Measurements from ENCODE around the gene PRKACA. TPM values are rescaled to one million over a fixed set of nuclear protein-coding genes. Genes with fewer than 3 reads are reported as not detected.

PRKACA gene
- total and polyA plus RNA-seq, 8 donors, result 25.3 to 42.9 (median 30.3) TPM

DNA sequence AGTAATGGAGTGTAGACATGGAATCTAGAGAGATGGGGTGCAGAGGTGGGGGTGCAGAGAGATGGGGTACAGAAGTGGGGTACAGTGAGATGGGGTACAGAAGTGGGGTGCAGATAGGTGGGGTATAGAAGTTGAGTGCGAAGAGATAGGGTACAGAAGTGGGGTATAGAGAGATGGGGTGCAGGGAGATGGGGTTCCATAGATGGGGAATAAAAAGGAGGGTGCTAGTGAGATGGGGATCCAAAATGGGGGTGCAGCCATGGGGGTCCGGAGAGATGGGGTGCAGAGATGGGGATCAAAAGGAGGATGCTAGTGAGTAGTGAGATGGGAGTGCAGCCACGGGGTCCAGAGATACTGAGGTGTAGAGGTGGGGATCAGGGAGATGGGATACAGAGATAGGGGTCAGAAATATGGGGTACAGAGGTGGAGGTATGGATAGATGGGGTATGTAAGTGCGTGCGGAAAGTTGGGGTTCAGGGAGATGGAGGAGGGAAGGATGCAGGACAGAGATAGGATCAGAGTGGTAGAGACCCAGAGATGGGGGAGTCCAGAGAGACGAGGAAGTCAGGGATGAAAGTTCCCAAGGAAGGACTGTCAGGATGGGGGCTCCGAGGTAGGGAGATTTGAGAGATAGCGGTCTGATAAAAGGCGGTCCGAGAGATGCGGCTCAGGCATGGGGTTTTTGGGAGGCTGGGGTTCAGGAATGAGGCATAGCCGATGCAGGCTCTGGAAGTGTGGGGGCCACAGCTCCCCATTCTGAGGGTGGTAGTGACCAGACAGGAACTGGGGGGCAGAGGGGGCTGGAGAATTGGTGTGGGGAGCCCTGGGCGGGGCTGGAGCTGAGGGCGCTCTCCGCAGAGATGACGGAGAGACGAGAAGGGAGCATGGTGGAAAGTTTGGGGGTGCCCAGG is 59.1 kb downstream of the PRKACA start:
- TF ChIP-seq, protein P1, sequence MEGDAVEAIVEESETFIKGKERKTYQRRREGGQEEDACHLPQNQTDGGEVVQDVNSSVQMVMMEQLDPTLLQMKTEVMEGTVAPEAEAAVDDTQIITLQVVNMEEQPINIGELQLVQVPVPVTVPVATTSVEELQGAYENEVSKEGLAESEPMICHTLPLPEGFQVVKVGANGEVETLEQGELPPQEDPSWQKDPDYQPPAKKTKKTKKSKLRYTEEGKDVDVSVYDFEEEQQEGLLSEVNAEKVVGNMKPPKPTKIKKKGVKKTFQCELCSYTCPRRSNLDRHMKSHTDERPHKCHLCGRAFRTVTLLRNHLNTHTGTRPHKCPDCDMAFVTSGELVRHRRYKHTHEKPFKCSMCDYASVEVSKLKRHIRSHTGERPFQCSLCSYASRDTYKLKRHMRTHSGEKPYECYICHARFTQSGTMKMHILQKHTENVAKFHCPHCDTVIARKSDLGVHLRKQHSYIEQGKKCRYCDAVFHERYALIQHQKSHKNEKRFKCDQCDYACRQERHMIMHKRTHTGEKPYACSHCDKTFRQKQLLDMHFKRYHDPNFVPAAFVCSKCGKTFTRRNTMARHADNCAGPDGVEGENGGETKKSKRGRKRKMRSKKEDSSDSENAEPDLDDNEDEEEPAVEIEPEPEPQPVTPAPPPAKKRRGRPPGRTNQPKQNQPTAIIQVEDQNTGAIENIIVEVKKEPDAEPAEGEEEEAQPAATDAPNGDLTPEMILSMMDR (IDR thresholded peaks at IDR 0.05), result no peak
- WGBS, 2 donors, result 53 to 66% methylated on average over 17 of the region's 17 CpGs
- Histone ChIP-seq H3K9me3 (no peaks in the 10 kb centered on the region), H3K27ac (no peak overlapping the region), H3K4me3 (no peak overlapping the region), H3K36me3 (peaks cover 0 to 6% (median 0%) of the 10 kb centered on the region in 3 donors), H3K4me1 (peaks cover 0 to 22% (median 15%) of the 10 kb centered on the region in 3 donors), H3K27me3 (no peaks in the 10 kb centered on the region)
- DNase-seq (no peak), FAIRE-seq (no peak), ATAC-seq (no peak)
- intact Hi-C loops (cut with DNase I), result no loop called here

DNA sequence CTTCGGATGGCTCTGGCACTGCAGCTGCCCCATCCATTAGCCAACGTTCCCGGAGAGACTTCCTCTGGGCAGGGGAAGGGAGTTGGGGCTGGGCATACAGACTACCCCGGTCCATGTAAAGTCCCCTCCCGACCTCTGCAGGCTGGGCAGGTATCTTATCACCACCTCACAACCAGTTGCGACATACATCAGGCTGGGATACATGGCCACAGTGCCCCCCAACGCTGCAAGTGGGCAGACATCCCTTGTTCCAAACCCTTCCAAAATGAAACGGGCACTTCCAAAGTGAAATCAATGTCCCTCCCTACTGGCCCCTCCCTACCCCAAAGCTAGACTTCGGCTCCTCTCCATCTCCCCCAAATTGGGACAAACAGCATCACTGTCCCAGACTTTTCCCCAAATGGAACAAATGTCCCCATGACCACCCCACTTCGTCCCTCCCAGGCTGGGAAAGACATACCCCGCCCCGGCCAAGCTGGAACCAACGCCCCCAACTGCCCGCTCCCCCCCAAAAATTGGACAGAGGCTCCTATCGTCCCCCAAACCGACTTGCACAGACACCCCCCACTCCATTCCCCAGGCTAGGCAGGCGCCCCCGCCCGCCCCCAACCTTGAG is 60.7 kb downstream of the PRKACA start:
- peaks cover 0 to 6% (median 0%) of the 10 kb centered on the region in 3 donors for H3K36me3 ChIP-seq
- no peak overlapping the region for H3K27ac ChIP-seq
- intact Hi-C loops (cut with DNase I), result no loop called here
- H3K4me3 ChIP-seq, result peak overlapping the region in 2 of 4 donors; percentile 6 to 18
- H3K9me3 ChIP-seq, result no peaks in the 10 kb centered on the region
- no peaks in the 10 kb centered on the region for H3K27me3 ChIP-seq
- H3K4me1 ChIP-seq, result peaks cover 0 to 18% (median 11%) of the 10 kb centered on the region in 3 donors
- FAIRE-seq, result no peak
- 68 to 73% methylated on average over 18 to 19 of the region's 19 CpGs for WGBS, 2 donors
- ATAC-seq, result no peak
- TF ChIP-seq, protein P1 (IDR thresholded peaks at IDR 0.05), result no peak
- no peak for DNase-seq

DNA sequence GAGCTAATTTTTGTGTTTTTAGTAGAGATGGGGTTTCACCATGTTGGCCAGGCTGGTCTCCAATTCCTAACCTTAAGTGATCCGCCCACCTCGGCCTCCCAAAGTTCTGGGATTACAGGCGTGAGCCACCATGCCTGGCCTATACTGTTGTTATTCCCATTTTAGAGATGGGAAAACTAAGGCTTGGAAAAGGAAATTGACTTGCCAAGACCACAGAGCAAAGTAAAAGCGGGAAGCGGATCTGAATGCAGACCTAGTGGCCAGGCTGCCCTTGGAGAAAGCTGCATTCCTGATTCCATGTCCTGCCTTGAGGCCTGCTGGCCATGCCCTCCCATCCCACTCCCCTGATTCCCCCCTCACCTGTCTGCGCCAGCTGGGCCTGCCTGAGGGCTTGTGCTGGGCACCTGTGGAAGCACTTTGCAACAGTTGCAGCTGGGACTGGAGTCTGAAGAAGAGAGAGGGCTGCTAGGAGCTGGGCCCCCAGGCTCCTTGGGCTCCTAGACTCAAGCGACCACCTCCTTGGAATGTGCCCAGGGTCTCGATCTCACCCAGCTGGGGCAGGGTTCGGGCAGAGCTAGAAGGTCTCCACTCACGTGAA is 61.4 kb downstream of the PRKACA start:
- 96% methylated on average over 10 of the region's 10 CpGs for WGBS, 2 donors
- ATAC-seq (no peak), DNase-seq (no peak), FAIRE-seq (no peak)
- TF ChIP-seq, protein P1 (IDR thresholded peaks at IDR 0.05), result no peak
- Histone ChIP-seq H3K4me3 (no peak overlapping the region), H3K27me3 (no peaks in the 10 kb centered on the region), H3K9me3 (no peaks in the 10 kb centered on the region), H3K27ac (no peak overlapping the region), H3K36me3 (peaks cover 0 to 6% (median 0%) of the 10 kb centered on the region in 3 donors), H3K4me1 (peaks cover 0 to 18% (median 11%) of the 10 kb centered on the region in 3 donors)
- intact Hi-C loops (cut with DNase I), result no loop called here

DNA sequence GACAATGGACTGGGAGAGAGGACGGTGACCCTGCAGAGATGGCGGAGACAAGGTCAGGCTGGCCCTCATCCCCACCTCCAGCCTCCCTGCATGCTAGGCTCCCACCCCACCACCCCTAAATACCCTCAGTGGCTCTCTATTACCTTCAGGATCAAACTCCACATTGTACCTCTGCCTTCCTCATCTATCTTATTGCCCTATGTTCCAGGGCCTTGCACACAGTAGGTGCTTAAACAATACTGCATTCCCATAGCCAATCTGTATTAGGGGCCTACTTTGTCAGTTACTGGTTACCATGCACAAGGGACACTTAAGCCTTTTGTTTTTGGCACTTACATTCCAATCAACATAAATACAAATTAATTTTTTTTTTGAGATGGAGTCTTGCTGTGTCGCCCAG is 62.2 kb downstream of the PRKACA start:
- WGBS, 2 donors, result 95 to 97% methylated on average over 3 of the region's 3 CpGs
- intact Hi-C loops (cut with DNase I), result no loop called here
- Histone ChIP-seq H3K9me3 (no peaks in the 10 kb centered on the region), H3K4me3 (no peak overlapping the region), H3K36me3 (peaks cover 0 to 6% (median 0%) of the 10 kb centered on the region in 3 donors), H3K27ac (no peak overlapping the region), H3K27me3 (no peaks in the 10 kb centered on the region), H3K4me1 (peaks cover 0 to 11% (median 11%) of the 10 kb centered on the region in 3 donors)
- no peak for DNase-seq
- FAIRE-seq, result no peak
- TF ChIP-seq, protein P1 (IDR thresholded peaks at IDR 0.05), result no peak
- no peak for ATAC-seq

Measured in pancreas (tissue), 10 donors.